RPMI7951 (cell line): ENCODE measurements around the gene INTS13. TPM values are rescaled to one million over a fixed set of nuclear protein-coding genes. Genes with fewer than 3 reads are reported as not detected.
"Not testable (repeated sequence)": the region's sequence is repeated elsewhere in the genome, so short reads cannot be mapped to it uniquely, and the experiment has no call there.

Experiments used
- DNase-seq: peaks from one replicate; pipeline ENCODE4 v3.0.0-alpha.2; 2012; ENCODE audit warnings: low read depth
- total RNA-seq: library from RNA; depleted of rRNA; stranded (reverse); fragments of >200 nt; shearing (Covaris generic); gene quantifications from 2 replicates; pipeline ENCODE4 v1.2.3, GENCODE V29; 2014

The INTS13 gene
- total RNA-seq, 1 experiment from 2014 or later, result 55.6 TPM

DNA sequence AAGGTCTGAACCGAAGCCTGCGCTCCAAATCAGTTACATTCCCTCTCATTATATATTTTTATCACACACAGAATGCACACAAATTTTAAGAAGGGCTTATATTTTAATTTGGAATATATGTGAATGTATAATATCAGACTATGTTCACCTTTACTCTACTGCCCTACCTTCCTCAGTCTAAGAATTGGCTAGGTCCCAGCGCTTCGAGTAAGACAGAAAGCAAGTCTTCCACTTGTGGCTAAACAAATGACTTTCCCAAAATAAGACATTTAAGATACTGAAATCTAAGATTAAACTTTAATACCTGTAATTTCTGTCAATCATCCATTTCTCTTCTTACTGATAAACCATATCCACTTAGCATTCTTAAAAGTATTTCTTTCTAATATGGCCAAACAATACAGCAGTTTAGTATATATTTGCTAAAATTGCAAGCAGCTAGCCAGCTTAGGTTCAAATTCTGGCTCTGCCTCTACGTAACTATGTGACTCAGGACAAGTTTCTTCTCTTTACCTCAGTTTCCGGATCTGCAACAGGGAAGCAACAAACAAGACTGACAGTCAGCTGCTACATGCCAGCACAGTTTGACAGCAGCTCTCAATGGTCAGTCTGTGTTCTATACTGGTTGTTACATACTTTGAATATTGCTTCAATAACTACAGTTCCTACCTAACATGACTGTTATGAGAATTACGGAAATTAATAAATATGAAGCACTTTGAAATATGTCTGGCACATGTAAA is 2.0 kb downstream of the INTS13 start:
- no peak for DNase-seq

DNA sequence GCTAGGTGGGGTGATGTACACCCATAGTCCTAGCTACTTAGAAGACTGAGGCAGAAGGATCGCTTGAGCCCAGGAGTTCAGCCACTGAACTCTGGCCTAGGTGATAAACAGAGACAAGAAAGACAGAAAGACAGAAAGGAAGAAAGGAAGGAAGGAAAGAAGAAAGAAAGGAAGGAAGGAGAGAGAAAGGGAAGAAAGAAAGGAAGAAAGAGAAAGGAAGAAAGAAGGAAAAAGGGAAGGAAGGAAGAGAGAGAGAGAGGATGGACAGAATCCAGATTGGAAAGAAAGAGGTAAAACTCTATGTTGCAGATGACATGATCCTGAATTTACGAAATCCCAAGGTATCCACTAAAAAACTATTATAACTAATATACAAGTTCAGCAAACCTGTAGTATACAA is 8.2 kb downstream of the INTS13 start:
- no peak for DNase-seq

- DNase-seq, result no peak
Measured at GRCh38 chr12:26928661-26929060, 9.1 kb downstream of the INTS13 start.

DNA sequence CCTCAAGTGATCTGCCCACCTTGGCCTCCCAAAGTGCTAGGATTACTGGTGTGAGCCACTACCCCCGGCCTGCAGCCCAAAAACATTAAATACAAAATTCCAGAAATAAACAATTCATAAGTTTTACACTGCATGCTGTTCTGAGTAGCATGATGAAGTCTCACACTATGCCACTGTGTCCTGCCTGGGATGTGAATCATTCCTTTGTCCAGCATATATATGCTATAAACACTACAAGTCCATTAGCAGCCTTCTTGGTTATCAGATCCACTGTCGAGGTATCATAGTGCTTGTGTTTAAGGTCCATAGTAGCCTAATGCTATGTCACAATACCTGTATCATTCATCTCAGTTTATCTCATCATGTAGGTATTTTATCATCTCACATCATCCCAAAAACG is 15.9 kb downstream of the INTS13 start:
- DNase-seq, result no peak

DNA sequence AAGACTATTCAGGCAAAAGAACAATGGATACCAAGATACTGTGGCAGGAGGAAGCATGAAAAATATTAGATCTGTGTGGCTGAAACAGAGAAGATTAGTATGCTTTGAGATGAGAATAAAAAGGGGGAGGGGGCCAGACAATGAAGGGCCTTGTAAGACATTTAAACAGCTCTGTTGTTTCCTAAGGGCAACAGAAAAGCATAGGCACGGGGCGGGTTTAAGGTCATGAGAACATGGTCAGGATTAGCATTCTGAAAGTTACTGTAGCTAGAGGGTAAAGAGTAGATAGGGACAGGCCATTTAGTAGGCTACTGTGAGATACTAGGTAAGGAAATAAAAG is 18.6 kb downstream of the INTS13 start:
- no peak for DNase-seq

DNA sequence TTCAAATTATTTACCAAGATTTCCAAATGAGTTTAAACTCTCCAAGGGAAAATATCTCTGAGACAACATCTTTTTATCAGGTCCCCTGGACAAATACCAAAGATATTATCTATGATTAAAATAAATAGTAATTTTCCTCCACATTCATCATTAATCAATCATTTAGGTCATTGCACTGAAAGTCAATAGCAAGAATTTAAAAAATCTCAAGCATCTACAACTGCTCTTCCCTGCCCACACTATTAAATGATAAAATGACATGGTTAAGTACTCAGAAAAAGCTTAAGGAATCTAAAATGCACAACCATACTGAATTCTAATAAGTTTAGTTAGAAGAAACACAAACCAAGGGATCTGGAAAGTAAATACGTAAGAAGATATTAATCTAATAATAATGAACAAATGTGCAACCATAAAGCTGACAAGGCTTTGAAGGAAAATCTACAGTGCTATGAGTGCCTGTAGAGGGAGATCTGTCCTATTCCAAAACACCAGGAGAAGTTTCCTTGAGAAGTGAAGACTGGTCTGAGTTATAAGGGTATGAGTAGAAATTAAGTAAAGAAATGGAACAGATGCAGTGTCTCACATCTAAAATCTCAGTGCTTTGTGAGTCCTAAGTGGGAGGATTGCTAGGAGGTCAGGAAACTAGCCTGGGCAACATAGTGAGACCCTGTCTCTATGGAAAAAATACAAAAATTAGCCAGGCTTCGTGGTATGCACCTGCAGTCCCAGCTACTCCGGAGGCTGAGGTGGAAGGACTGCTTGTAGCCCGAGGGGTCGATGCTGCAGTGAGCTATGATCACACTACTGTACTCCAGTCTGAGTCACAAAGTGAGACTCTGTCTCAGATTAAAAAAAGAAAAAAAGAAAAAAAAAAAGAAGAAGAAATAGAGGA is 19.2 kb downstream of the INTS13 start:
- DNase-seq, result peak; percentile 23

GRCh38 chr12:26906704-26907103 is 31.1 kb downstream of the INTS13 start:
- no peak for DNase-seq

- DNase-seq, result no peak
Measured at GRCh38 chr12:26906024-26906423, 31.8 kb downstream of the INTS13 start.

- not testable (repeated sequence) for DNase-seq
Measured at GRCh38 chr12:26903396-26903795, 34.4 kb downstream of the INTS13 start.

DNA sequence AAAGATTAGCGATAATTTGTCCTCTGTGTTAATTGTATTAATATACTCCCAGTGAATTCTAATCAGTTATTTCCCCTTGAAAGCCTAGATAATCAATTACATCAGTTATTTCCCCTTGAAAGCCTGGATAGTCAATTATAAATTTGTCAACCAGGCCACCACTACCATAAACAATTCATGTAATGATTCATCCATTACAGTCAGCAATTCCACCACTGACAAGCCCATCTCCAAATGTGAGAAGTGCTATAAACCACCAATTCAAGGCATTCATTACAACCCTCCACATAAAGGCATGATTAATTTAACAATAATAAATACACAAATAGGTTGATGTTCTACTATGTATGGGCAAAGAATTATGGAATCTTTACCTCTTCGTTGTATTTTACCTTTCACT is 40.9 kb downstream of the INTS13 start:
- no peak for DNase-seq

DNA sequence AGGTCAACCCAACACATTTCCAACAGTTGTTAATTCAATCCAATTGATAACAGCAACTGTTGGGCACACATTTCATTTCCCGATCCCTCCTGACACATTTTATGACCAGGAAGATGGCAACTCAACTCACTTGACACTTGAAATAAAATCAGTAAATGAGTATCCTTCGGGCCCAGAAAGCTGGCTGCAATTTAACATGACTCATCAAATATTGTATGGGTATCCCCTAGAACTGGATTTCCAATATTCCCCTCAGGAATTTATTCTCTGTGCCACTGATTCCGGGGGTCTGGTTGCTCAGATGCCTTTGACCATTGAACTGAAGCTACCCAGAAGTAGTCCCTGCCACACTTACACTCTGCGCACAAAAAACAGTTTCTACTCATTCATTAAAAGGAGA is 42.1 kb downstream of the INTS13 start:
- no peak for DNase-seq

- DNase-seq, result no peak
Measured at GRCh38 chr12:26891704-26892103, 46.1 kb downstream of the INTS13 start.

- DNase-seq, result no peak
Measured at GRCh38 chr12:26890784-26891183, 47.0 kb downstream of the INTS13 start.

DNA sequence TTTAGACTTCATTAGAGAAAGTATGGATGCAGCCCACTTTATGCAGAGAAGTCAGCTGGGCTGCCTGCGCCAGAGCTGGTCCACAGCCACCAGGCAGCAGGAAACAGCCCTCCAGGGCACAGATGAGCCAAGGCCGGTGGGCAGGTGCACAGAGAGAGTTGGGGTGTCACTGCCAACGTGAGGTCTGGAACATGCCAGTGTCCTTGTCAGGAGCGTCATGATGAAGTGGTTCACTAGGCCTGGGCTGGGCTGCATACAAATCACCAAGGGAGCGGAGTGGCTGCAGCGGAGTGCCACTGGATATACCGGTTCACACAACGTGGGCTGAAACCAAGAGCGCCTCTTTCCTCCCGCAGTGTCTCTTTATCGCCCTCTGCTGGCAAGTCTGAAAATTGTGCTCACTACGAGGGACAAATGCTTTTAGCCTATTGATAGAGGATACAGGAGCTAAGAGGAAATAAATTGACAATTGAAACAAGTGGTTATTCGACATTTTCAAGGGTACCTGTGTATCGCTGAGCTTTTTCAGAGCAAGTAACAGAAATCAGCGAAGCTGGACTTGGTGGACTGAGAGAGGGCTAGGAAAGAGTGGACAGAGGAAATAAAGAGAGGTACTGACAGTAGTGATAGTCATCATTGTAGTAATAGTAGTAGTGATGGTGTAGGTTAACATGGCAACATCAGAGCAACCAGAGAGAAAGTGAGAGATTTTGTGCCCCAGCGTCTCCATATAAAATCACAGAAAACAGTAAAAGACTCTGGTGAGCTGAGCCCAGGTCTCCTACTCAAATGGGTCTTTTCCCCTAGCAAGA is 52.8 kb downstream of the INTS13 start:
- peak; percentile 70 for DNase-seq

DNA sequence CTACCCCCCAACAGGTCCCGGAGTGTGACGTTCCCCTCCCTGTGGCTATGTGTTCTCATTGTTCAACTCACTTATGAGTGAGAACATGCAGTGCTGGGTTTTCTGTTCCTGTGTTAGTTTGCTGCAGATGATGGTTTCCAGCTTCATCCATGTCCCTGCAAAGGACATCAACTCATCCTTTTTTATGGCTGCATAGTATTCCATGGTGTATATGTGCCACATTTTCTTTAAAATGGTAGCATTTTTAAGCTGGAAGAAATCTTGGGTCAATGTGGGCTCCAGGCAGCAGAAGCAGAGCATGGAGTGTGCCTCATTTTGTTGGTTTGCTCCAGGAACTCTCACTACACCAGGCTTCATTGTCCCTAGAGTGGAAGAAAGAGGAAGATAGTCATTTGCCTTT is 57.2 kb downstream of the INTS13 start:
- no peak for DNase-seq

- DNase-seq, result peak; percentile 37
Measured at GRCh38 chr12:26878661-26879119, 59.1 kb downstream of the INTS13 start.

GRCh38 chr12:26874501-26875296 is 63.1 kb downstream of the INTS13 start:
- DNase-seq, result no peak

DNA sequence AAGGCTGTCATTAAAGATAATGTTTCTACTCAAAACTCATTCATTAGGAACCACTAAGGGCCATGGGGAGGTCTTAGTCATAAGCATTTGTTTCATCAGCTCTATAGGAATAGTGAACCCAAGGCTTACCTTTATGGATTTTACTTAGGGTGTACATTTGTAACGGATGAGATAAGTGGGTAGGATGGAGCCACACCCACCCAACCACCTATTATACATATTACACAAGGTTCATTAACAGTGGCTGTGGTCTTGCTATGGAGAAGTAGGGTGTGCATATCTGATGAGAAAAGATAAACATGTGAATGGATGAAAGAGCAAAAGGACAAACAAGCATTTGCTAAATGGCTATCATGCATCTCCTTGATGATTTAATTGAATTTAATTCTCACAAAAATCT is 65.2 kb downstream of the INTS13 start:
- no peak for DNase-seq

- no peak for DNase-seq
Measured at GRCh38 chr12:26871985-26872384, 65.8 kb downstream of the INTS13 start.

DNA sequence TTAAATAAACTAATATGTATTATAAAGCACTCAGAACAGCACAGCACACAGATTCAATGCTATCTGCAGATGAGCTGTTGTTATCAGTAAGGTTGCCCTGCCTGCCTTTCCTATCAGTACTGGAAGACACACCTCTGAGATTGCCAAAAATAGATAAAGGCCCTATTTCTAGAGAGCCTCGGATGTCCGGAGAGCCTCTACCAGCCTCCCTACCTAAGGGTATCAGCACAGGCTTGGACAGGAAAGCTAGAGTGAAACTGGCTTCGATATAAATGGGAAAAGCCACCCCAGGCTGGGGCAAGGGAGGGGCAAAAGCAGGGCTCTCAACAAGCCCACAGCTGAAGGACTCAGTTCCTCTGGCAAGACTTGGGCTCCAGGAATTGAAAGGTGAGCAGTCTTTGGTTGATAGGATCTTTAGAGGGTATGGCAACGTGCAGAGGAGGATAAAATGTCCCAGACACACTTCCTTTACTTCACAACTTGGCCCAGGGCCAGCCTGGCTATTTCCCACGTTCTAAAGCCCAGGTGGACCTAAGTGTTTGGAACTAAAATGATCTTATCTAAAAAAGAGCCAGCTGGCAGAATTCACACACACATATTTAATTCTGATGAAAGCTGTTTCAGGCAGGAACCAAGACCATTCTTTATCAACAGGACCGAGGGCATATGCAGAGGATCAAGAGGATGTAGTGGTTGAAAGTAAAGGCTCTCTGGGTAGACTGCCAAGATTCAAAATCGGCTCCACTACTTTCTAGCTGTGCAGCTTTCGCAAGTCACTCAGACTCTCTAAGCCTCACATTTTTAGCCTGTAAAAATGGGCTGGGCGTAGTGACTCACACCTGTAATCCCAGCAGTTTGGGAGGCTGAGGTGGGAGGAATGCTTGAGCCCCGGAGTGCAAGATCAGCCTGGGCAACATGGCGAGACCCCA is 67.0 kb downstream of the INTS13 start:
- peak; percentile 28 for DNase-seq
